Measurements from ENCODE around the gene MSH3. TPM values are rescaled to one million over a fixed set of nuclear protein-coding genes. Genes with fewer than 3 reads are reported as not detected.

The MSH3 gene
- 6.6 and 12.9 TPM in 2 replicates for total RNA-seq

DNA sequence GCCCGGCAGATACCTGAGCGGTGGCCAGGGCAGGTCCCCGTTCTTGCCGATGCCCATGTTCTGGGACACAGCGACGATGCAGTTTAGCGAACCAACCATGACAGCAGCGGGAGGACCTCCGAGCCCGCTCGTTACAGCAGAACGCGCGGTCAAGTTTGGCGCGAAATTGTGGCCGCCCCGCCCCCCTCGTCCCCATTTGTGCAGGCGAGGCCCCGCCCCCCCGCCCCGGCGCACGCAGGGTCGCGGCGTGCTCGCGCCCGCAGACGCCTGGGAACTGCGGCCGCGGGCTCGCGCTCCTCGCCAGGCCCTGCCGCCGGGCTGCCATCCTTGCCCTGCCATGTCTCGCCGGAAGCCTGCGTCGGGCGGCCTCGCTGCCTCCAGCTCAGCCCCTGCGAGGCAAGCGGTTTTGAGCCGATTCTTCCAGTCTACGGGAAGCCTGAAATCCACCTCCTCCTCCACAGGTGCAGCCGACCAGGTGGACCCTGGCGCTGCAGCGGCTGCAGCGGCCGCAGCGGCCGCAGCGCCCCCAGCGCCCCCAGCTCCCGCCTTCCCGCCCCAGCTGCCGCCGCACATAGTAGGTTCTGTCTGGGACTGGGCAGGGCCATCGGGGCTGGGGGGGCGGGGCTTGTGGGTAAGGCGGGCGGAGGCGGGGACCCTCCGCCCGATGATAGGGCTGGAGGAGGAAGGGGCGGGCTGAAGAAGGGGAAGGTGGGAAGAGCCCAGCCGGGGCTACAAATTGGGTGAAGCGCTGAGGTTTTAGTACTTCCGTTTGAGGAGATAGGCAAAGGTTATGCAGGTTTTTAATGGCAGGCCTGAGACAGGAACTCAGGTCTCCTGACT, at the start of gene MSH3, which contains the start of gene DHFR:
MSH3 (plus strand) TSS at position 262 of the 840 bp plus-strand sequence; CDS start at position 338, 76 bp downstream.
DHFR (minus strand) TSS at position 593 of the 840 bp plus-strand sequence; CDS start at position 99, 494 bp downstream.

Other genes starting within 250 kb of the MSH3 start
- gene ZFYVE16, start 246.6 kb upstream of the MSH3 start, total RNA-seq: 17.2 and 19.4 TPM in 2 replicates
- 3.9 and 6.9 TPM in 2 replicates for gene FAM151B, start 166.6 kb upstream of the MSH3 start, total RNA-seq
- not detected in 2 replicates for gene ANKRD34B, start 84.4 kb upstream of the MSH3 start, total RNA-seq
- gene DHFR, start 331 bp downstream of the MSH3 start, total RNA-seq: 2.7 and 6.1 TPM in 2 replicates